Activated CD8-positive, alpha-beta memory T cell treated with anti-CD3 and anti-CD28 coated beads for 24 hours (primary cell): ENCODE data around the gene STPG2.

Experiments used
- DNase-seq: peaks from one replicate; pipeline ENCODE4 v3.0.0-alpha.2; 2020

STPG2 gene

GRCh38 chr4:98143001-98143899 is at the start of gene STPG2:
TSS of gene STPG2 (minus strand) at chr4:98143476.
- peak; percentile 95 for DNase-seq

GRCh38 chr4:98185279-98185678 is 42.0 kb upstream of the STPG2 start:
- no peak for DNase-seq

- DNase-seq: no peak
Measured at GRCh38 chr4:98181809-98182208, 38.5 kb upstream of the STPG2 start.

- DNase-seq: no peak
Measured at GRCh38 chr4:98179951-98180350, 36.7 kb upstream of the STPG2 start.

- no peak for DNase-seq
Measured at GRCh38 chr4:98176531-98176930, 33.3 kb upstream of the STPG2 start.

GRCh38 chr4:98170035-98170434 is 26.8 kb upstream of the STPG2 start:
- no peak for DNase-seq

- DNase-seq: no peak
Measured at GRCh38 chr4:98166731-98167041, 23.4 kb upstream of the STPG2 start.

GRCh38 chr4:98166025-98166730 is 22.9 kb upstream of the STPG2 start:
- DNase-seq: no peak

GRCh38 chr4:98162696-98163095 is 19.4 kb upstream of the STPG2 start:
- DNase-seq: no peak

- no peak for DNase-seq
Measured at GRCh38 chr4:98151145-98151924, 8.1 kb upstream of the STPG2 start.

GRCh38 chr4:98150092-98150761 is 7.0 kb upstream of the STPG2 start:
- no peak for DNase-seq

- no peak for DNase-seq
Measured at GRCh38 chr4:98148856-98149255, 5.6 kb upstream of the STPG2 start.

- no peak for DNase-seq
Measured at GRCh38 chr4:98126141-98126540, 17.1 kb downstream of the STPG2 start.

GRCh38 chr4:98125585-98125984 is 17.7 kb downstream of the STPG2 start:
- DNase-seq: no peak

- DNase-seq: no peak
Measured at GRCh38 chr4:98117363-98117762, 25.9 kb downstream of the STPG2 start.

- DNase-seq: no peak
Measured at GRCh38 chr4:98113012-98113411, 30.3 kb downstream of the STPG2 start.

- DNase-seq: no peak
Measured at GRCh38 chr4:98110929-98111328, 32.3 kb downstream of the STPG2 start.

GRCh38 chr4:98110214-98110613 is 33.1 kb downstream of the STPG2 start:
- DNase-seq: no peak

GRCh38 chr4:98102660-98103059 is 40.6 kb downstream of the STPG2 start:
- no peak for DNase-seq

GRCh38 chr4:98101988-98102387 is 41.3 kb downstream of the STPG2 start:
- DNase-seq: no peak

- no peak for DNase-seq
Measured at GRCh38 chr4:98098764-98099163, 44.5 kb downstream of the STPG2 start.

GRCh38 chr4:98094118-98094517 is 49.2 kb downstream of the STPG2 start:
- DNase-seq: no peak

GRCh38 chr4:98093662-98094061 is 49.6 kb downstream of the STPG2 start:
- DNase-seq: no peak
